ENCODE measurements around the gene C11orf98. TPM values are rescaled to one million over a fixed set of nuclear protein-coding genes. Genes with fewer than 3 reads are reported as not detected.

C11orf98 gene
- total and polyA plus RNA-seq, 2 of the 13 experiments (the other 11 are each of a cell fraction or from before 2014, with no cell fraction given), result 30.4 to 91.8 TPM

- TF ChIP-seq NFAT5 (CRISPR knock-in tag; IDR thresholded peaks at IDR 0.05), result no peak
- peak; percentile 61 for TF ChIP-seq ZSCAN31 (CRISPR knock-in tag; IDR thresholded peaks at IDR 0.05; ENCODE audit: low read depth)
- peak; percentile 52; the same call in 1 of the 2 replicates for TF ChIP-seq ZBTB43 (CRISPR knock-in tag; conservative IDR thresholded peaks at IDR 0.05)
- TF ChIP-seq ZNF33A (CRISPR knock-in tag; IDR thresholded peaks at IDR 0.05; ENCODE audit: borderline replicate concordance), result no peak
- TF ChIP-seq HMGA1 (CRISPR knock-in tag; conservative IDR thresholded peaks at IDR 0.05), result no peak
- no peak; the same call in 1 of the 2 replicates for TF ChIP-seq STAT5B (CRISPR knock-in tag; IDR thresholded peaks at IDR 0.05)
- no peak for TF ChIP-seq ZNF740 (CRISPR knock-in tag; IDR thresholded peaks at IDR 0.05)
- no peak for TF ChIP-seq ZNF598 (CRISPR knock-in tag; IDR thresholded peaks at IDR 0.05; ENCODE audit: borderline replicate concordance)
- TF ChIP-seq MATR3 (CRISPR knock-in tag; IDR thresholded peaks at IDR 0.05), result no peak
- no peak; the same call in 1 of the 2 replicates for TF ChIP-seq BRD4 (CRISPR knock-in tag; IDR thresholded peaks at IDR 0.05)
- TF ChIP-seq KDM4B (CRISPR knock-in tag; IDR thresholded peaks at IDR 0.05), result no peak
- TF ChIP-seq ZNF407 (CRISPR knock-in tag; IDR thresholded peaks at IDR 0.05; ENCODE audit: not compliant biosample characterization), result peak; percentile 30
- TF ChIP-seq ZNF484 (CRISPR knock-in tag; IDR thresholded peaks at IDR 0.05; ENCODE audit: borderline replicate concordance, low read depth), result no peak
Measured at GRCh38 chr11:62671608-62672389, 6.8 kb upstream of the C11orf98 start, which contains the start of the genes LBHD1 and UQCC3 (continued).

Data from HepG2 (cell line).